UCSD-AML1 (cell line): ENCODE measurements around the gene NECAB3.

Experiments
- DNase-seq: peaks from one replicate; lab custom pipeline; 2025; ENCODE audit not compliant: unreplicated experiment; lab: John Stamatoyannopoulos, UW

The NECAB3 gene

DNA sequence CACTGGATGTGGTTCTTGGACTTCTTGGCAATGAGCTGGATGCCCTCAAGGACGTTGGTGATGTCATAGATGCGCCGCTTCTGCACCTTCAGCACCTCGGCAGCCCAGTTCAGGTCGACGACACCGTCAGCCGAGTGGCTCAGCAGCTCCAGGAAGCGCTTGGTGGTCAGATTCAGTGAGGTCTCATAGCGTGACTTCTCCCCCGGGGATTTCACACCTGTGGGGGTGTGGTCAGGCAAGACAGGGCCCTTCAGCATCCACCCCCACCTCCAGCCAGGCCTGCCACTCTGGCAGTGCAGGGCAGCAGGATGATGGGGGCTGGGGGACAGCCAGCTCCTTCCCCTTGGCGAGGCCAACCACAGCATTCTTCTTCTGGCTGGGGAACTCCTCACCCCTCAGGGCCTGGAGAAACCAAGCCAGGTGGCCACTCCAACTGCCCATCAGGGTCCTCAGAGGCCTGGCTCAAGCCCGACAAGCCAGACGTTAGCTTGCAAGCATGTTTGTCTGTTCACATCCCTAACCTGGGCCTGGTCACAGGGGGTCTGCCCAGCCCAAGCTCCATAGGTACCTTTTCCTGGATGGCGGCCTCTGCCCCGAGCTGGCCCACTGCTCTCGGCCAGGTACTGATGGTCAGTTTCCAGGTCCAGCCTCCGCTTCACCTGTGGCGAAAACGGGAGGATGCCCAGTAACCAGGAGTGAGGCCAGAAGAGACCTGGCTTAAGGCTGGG is 5.7 kb upstream of the NECAB3 start:
- DNase-seq = no peak

GRCh38 chr20:33677991-33678702 is 3.9 kb upstream of the NECAB3 start:
- no peak for DNase-seq

DNA sequence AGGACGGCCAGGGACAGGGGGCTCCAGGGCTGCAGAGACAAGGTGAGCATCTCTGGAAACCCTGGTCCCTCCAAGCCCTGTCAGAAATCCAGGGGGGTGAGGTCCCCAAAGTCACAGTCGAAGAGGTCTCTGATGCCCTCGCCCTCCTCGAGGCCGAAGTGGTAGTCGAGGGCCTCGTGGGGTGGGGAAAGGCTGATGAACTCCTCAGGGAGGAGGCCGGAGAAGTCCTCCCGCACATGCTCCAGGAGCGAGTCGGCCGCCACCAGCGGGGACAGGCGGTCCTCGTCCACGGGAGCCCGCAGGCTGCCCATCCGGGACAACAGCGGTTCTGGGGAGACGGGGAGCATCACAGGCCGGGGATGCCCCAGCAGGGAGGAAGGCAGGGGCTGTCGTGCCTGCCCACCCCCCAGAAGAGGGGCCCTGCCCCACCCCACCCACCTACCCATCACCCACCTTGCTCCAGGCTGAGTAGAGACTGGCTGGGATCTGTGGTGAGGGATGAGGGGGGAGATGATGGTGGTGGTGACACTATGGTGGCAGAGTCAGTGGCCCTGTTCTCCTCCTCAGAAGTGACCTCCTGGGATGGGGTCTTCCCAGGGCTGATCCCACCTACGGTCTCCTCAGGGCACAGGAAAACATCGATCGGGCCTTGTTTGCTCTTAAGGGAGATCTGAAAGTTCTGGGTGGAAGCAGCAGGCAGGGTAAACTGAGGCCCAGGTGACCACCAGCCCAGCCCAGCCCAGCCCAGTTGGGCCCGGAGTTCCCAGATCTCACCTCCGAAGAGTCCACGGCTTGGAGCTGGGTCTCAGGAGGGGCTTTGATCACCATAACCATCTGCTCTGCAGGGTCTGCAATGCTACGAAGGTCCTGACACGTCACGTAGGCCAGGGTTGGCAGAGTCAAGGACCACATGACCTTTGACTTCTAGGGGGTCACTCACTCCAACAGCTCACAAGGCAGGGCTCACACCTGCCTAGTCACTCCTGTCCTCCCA is 2.7 kb upstream of the NECAB3 start:
- no peak for DNase-seq

- DNase-seq = no peak
Measured at GRCh38 chr20:33676121-33676520, 1.9 kb upstream of the NECAB3 start.

DNA sequence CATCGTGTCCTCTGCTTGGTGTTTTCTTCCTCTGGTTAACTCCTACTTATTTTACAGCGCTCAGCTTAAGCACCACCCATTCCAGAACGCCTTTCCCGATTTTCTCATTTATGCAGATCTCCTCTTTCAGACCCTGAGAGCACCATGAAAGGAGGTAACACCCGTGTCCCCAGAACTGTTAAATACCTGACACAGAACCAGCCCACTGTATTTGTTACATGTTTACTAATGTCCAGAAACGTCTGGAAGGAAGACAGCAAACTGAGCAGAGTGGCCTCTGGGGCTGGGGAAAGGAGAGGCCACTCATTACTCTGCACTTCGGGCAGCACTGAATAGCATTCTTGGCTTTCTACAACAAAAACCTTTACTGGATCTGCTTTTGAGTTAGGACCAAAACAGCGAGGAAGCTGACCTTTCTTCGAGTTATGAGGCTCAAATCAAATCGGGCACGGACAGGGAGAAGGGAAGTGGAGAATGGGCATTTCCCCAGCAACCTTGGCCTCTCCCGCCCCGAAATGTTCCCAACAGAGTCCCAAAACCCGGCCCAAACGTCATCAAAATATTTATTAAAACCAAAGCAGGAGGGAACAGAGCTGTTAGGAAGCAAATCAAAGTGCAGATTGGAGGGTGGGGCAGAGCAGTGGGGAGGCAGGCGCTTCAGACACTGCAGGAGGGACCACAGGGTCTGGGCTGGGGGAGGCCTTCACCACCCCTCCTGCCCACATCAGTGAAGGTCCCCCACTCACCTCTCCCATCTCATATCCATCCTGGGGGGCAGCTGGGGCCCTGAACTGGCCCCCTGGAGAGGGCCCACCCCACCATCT is 1.1 kb upstream of the NECAB3 start:
- no peak for DNase-seq

GRCh38 chr20:33673410-33674293 is 576 bp downstream of the NECAB3 start:
- DNase-seq = no peak

GRCh38 chr20:33673114-33673409 is 1.2 kb downstream of the NECAB3 start:
- DNase-seq = no peak

GRCh38 chr20:33672426-33673113 is 1.7 kb downstream of the NECAB3 start:
- DNase-seq = no peak

GRCh38 chr20:33671573-33672288 is 2.5 kb downstream of the NECAB3 start:
- DNase-seq = no peak

DNA sequence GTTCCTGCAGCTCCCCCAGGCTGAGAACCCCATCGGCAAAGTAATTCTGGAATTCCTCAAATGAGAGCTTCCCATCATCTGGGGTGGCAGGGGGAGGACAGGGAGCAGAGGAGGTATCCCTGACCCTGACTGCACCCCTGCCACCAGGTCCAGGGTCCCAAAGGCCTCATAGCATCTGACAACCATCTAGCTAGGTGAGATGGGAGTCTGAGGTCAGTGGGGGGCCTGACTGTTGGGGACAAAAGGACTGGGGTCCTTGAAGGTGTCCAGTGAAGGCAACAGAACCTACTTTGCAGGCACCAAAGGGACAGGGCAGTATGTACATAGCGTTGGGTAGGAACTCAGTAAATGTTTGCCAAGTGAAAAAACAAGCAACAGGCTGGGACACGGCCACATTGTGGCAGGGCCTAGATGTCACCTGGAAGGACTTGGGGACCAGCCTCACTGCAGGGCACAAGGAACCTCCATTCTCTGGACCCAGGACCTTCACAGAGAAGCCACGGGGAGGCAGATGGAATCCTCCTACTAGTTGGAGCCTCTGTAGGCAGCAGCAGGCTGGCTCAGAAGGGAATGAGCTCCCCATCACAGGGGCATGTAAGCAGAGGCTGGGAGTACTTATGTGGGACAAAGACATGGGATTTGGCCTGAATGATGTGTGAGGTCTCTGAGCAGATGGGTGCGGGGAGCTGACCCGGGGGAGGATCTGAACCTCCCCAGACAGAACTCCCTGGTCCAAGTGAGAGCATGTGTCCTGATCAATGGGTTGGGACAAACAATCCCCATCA is 3.3 kb downstream of the NECAB3 start:
- no peak for DNase-seq

GRCh38 chr20:33669873-33670640 is 4.2 kb downstream of the NECAB3 start:
- no peak for DNase-seq

DNA sequence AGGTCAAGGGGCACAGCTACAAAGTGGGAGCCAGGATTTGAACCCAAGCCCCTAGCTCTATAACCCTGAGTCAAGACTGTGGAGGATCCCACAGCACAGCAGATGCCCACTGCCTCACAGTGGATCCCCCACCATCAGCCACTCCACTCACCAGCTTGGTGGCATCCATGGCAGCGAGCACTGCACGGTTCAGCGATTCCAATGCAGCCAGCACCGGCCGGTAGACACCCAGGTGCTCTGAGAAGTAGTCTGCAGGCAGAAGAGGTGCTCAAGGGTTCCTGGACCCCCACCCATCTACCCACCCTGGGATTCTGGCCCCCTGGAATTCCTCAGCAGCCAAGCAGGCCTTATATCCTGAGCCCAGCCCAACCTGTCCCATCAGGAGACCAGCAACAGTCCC is 5.0 kb downstream of the NECAB3 start:
- DNase-seq = no peak

DNA sequence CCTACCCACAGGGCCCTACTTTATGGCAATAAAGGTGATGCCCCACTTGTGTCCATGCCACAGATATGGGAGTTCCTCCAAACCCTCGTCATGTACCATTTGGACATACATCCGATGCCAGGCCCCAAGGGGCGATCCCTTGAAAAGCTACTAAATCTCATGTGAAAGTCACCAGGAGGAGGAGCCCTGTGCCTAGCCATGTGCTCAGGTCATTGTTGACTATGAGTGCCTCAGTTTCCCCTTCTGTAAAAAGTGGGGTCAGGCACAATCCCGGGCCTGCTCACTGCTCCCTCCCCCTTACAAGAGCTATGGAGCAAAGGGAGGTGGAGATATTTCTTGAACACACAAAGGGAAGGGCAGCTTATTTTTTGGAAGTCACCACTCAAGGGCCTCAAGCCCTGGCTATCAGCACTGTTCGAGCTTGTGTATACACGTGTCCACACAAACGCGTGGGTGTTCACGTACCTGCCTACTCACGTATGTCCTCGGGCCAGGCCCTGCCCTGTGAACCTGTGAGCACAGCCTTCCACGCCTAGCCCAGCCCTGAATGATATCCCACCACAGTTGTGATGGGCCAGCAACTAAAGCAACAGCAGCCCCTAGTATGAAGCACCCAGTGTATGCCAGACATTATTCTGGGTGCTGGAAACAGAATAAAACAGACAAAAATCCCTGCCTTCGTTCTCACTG is 5.6 kb downstream of the NECAB3 start:
- no peak for DNase-seq

- DNase-seq = peak; percentile 84
Measured at GRCh38 chr20:33667676-33668465, 6.4 kb downstream of the NECAB3 start.

- DNase-seq = peak; percentile 67
Measured at GRCh38 chr20:33667245-33667675, 7.0 kb downstream of the NECAB3 start.
